Mesendoderm (in vitro differentiated cells): ENCODE results near the gene SYF2.
A peak's percentile ranks its signal among the peaks of the same experiment; 100 is the strongest.

ENCODE experiments used
- DNase-seq: peaks from one replicate; pipeline ENCODE4 v3.0.0; 2013
- H2AK5ac ChIP-seq: 2 replicates; pipeline ENCODE4 v1.6.1; 2013; ENCODE audit warnings: low read length, inconsistent platforms
- H2BK120ac ChIP-seq: 2 replicates; pipeline ENCODE4 v1.6.1; 2013; ENCODE audit warnings: low read depth, mild to moderate bottlenecking, low read length, moderate library complexity, mixed read lengths
- H2BK15ac ChIP-seq: replicated peaks from 2 replicates; pipeline ENCODE4 v1.6.1; 2013; ENCODE audit warnings: low read depth, mild to moderate bottlenecking, moderate library complexity
- H2BK5ac ChIP-seq: 2 replicates; pipeline ENCODE4 v1.6.1; 2013; ENCODE audit warnings: low read length, inconsistent platforms
- H3K18ac ChIP-seq: 2 replicates; pipeline ENCODE4 v1.6.1; 2013; ENCODE audit warnings: mild to moderate bottlenecking, low read length, mixed read lengths
- H3K23ac ChIP-seq: one replicate; pipeline ENCODE4 v1.6.1; 2013; ENCODE audit warnings: low read length
- H3K27ac ChIP-seq: 2 replicates; pipeline ENCODE4 v1.5.1; 2013; ENCODE audit warnings: low read depth, mild to moderate bottlenecking, inconsistent platforms, low read length, moderate library complexity
- H3K27me3 ChIP-seq: 2 replicates; pipeline ENCODE4 v1.6.1; 2013; ENCODE audit warnings: low read length, control low read depth, mild to moderate bottlenecking, inconsistent platforms; ENCODE audit not compliant: insufficient read depth, poor library complexity
- H3K36me3 ChIP-seq: 2 replicates; pipeline ENCODE4 v1.6.1; 2013; ENCODE audit warnings: low read length, inconsistent platforms; ENCODE audit not compliant: control insufficient read depth, insufficient read depth
- H3K4ac ChIP-seq: one replicate; pipeline ENCODE4 v1.6.1; 2013; ENCODE audit warnings: low read depth, mild to moderate bottlenecking, low read length, moderate library complexity
- H3K4me1 ChIP-seq: 2 replicates; pipeline ENCODE4 v1.6.1; 2013; ENCODE audit warnings: low read depth, low read length, inconsistent platforms; ENCODE audit not compliant: control insufficient read depth
- H3K4me2 ChIP-seq: 2 replicates; pipeline ENCODE4 v1.6.1; 2013; ENCODE audit warnings: low read length
- H3K4me3 ChIP-seq: 2 replicates; pipeline ENCODE4 v1.5.1; 2013; ENCODE audit warnings: mild to moderate bottlenecking, low read length
- H3K56ac ChIP-seq: one replicate; pipeline ENCODE4 v1.6.1; 2013; ENCODE audit warnings: low read length
- H3K79me1 ChIP-seq: 2 replicates; pipeline ENCODE4 v1.6.1; 2013; ENCODE audit warnings: low read length, inconsistent platforms
- H3K79me2 ChIP-seq: 2 replicates; pipeline ENCODE4 v1.6.1; 2013; ENCODE audit warnings: mild to moderate bottlenecking, low read length; ENCODE audit not compliant: control insufficient read depth, insufficient read depth
- H3K9ac ChIP-seq: 2 replicates; pipeline ENCODE4 v1.6.1; 2013; ENCODE audit warnings: low read length, inconsistent platforms
- H4K5ac ChIP-seq: one replicate; pipeline ENCODE4 v1.6.1; 2013; ENCODE audit warnings: low read length
- H4K8ac ChIP-seq: one replicate; pipeline ENCODE4 v1.6.1; 2013; ENCODE audit warnings: low read depth, mild to moderate bottlenecking, control low read depth, low read length, moderate library complexity
- WGBS: extraction: QIAGEN DNeasy Blood & Tissue Kit; methylation state at CpG from one replicate; pipeline ENCODE4 v1.1.7; 2013; ENCODE audit warnings: low lambda C conversion rate, missing lambda C conversion rate; ENCODE audit not compliant: insufficient coverage; ENCODE audit errors: extremely low coverage; 5-methylcytosine and 5-hydroxymethylcytosine counted together

SYF2 gene

DNA sequence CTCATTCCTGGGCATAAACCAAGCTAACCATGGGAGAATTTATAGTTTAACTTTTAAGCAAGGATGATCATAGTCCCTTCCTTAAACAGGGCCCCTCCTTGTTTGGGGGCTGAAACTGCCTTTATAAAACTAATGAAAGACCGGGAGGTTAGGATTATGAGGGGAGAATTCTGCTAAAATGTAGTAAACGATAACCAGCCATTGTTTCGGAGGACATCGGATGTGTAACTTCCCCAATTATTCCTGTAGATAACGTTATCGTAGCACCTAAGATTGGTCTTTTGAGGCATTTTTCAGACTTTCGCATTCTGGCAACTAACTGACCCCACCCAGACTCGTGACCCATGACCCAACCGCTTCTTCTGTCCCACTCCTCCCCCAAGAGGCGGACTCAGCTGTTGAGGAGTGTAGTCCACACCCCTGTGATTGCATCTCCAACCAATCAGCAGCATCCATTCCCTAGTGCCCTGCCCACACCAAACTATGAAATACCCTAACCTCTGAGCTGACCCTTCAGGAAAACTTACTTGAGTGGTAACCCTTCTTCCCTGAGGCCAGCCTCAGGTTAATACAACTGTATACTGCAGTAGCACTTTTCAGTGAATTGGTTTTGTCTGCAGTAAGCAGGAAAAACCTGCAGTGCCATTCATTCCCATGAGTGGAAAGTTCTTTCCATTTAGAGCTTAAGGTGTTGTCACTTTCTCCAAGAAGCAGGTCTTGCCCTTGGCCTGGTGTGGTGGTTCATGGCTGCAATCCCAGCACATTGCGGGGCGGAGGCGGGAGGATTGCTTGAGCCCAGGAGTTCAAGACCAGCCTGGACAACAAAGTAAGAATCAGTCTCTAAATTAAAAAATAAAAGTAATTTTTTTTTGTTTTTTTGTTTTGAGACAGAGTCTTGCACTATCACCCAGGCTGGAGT lies 823 bp upstream of the SYF2 start:
- DNase-seq, result peak; percentile 98
- H2BK120ac ChIP-seq, result no peak overlapping the region
- H3K4me1 ChIP-seq, result peaks cover 2% of the 10 kb centered on the region
- H2AK5ac ChIP-seq, result peak overlapping the region; percentile 83
- H3K36me3 ChIP-seq, result no peaks in the 10 kb centered on the region
- H2BK15ac ChIP-seq, result no peak overlapping the region
- peaks cover 9% of the 10 kb centered on the region for H3K79me2 ChIP-seq
- H3K23ac ChIP-seq, result no peak overlapping the region
- WGBS, result no CpG with 5 or more reads among the region's 13 CpGs
- peak overlapping the region; percentile 94 for H3K9ac ChIP-seq
- peak overlapping the region; percentile 86 for H4K5ac ChIP-seq
- H3K4me3 ChIP-seq, result peak overlapping the region; percentile 95
- H4K8ac ChIP-seq, result no peak overlapping the region
- peak overlapping the region; percentile 72 for H3K4me2 ChIP-seq
- H3K18ac ChIP-seq, result peak overlapping the region; percentile 35
- H3K79me1 ChIP-seq, result peaks cover 11% of the 10 kb centered on the region
- H3K56ac ChIP-seq, result peak overlapping the region; percentile 96
- H2BK5ac ChIP-seq, result peak overlapping the region; percentile 78
- H3K27me3 ChIP-seq, result no peaks in the 10 kb centered on the region
- H3K27ac ChIP-seq, result peak overlapping the region; percentile 79
- H3K4ac ChIP-seq, result peak overlapping the region; percentile 4

DNA sequence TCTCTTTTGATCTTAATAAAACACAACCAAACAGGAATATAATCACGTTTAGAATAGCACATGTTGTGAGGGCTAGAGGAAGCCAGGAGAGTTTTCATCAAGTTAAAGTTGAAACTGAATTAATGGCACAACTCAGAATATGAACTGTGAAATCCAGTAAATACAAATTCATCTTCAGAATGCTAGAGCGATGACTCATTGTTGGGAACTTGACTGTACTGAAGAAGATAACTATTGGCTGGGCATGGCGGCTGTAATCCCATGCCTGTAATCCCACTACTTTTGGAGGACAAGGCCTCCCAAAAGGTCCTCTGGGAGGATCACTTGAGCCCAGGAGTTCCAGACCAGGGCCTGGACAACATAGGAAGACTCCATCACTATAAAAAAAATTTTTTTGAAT lies 8.8 kb downstream of the SYF2 start:
- no peak overlapping the region for H2AK5ac ChIP-seq
- H3K4me2 ChIP-seq, result no peak overlapping the region
- no peaks in the 10 kb centered on the region for H3K79me2 ChIP-seq
- H4K5ac ChIP-seq, result no peak overlapping the region
- no peak overlapping the region for H3K4ac ChIP-seq
- H2BK120ac ChIP-seq, result no peak overlapping the region
- no peak overlapping the region for H2BK5ac ChIP-seq
- WGBS, result no CpG with 5 or more reads among the region's 3 CpGs
- H3K27ac ChIP-seq, result no peak overlapping the region
- H3K18ac ChIP-seq, result no peak overlapping the region
- H3K36me3 ChIP-seq, result peaks cover 1% of the 10 kb centered on the region
- no peaks in the 10 kb centered on the region for H3K4me1 ChIP-seq
- H3K56ac ChIP-seq, result no peak overlapping the region
- no peaks in the 10 kb centered on the region for H3K79me1 ChIP-seq
- no peak overlapping the region for H3K9ac ChIP-seq
- no peaks in the 10 kb centered on the region for H3K27me3 ChIP-seq
- H4K8ac ChIP-seq, result no peak overlapping the region
- H2BK15ac ChIP-seq, result no peak overlapping the region
- H3K23ac ChIP-seq, result no peak overlapping the region
- no peak for DNase-seq
- no peak overlapping the region for H3K4me3 ChIP-seq

DNA sequence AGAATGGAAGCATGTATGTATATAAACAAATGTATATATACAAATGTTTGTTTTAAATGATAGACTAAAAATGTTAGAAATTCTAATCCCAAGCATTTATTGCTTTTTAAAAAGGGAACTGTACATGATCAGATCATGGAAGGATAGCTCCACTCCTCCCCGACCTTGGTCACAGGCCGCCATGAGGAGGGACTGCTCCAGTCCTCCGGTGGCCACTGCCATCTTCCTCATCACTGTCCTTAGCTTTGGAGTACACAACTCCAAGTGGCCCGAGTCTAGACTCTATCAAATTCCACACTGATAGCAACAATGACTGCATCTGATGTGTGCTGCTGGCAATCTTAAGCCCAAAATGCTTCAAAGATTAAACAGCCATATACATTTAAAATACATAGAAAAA lies 9.7 kb downstream of the SYF2 start:
- Histone ChIP-seq H3K79me2 (no peaks in the 10 kb centered on the region), H2BK5ac (no peak overlapping the region), H3K79me1 (no peaks in the 10 kb centered on the region), H3K4me3 (no peak overlapping the region), H3K4ac (no peak overlapping the region), H3K9ac (no peak overlapping the region), H3K27me3 (no peaks in the 10 kb centered on the region), H2AK5ac (no peak overlapping the region), H3K23ac (no peak overlapping the region), H3K27ac (no peak overlapping the region), H4K8ac (no peak overlapping the region), H2BK120ac (no peak overlapping the region), H3K36me3 (peaks cover 1% of the 10 kb centered on the region), H3K18ac (no peak overlapping the region), H3K4me2 (no peak overlapping the region), H4K5ac (no peak overlapping the region), H3K56ac (no peak overlapping the region), H3K4me1 (no peaks in the 10 kb centered on the region), H2BK15ac (no peak overlapping the region)
- no CpG with 5 or more reads among the region's 4 CpGs for WGBS
- DNase-seq, result no peak

DNA sequence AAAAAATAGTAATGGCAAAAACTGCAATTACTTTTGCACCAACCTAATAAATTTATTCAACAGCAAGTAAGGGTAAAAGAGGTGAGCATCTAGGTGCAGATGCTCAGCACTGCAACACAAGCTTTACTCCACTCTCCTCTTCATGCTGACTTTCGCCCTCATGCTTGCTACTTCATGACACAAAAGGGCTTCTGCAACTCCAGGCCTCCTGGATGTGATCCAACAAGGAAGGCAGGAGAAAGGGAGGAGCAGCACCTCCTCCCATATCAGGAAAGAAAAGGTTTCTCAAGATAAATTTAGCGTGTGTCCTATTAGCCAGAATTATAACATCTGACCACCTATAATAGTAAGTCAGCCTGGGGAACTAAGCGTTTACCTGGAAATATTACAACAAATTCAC lies 11.6 kb downstream of the SYF2 start:
- H3K4ac ChIP-seq, result no peak overlapping the region
- no peaks in the 10 kb centered on the region for H3K4me1 ChIP-seq
- no peak overlapping the region for H3K9ac ChIP-seq
- H4K5ac ChIP-seq, result no peak overlapping the region
- H2BK15ac ChIP-seq, result no peak overlapping the region
- H3K4me3 ChIP-seq, result no peak overlapping the region
- no peak overlapping the region for H2BK120ac ChIP-seq
- no peak for DNase-seq
- no peak overlapping the region for H3K18ac ChIP-seq
- no peaks in the 10 kb centered on the region for H3K27me3 ChIP-seq
- H4K8ac ChIP-seq, result no peak overlapping the region
- WGBS, result no CpG with 5 or more reads among the region's 3 CpGs
- no peak overlapping the region for H2AK5ac ChIP-seq
- no peak overlapping the region for H3K27ac ChIP-seq
- H2BK5ac ChIP-seq, result no peak overlapping the region
- H3K23ac ChIP-seq, result no peak overlapping the region
- no peaks in the 10 kb centered on the region for H3K79me2 ChIP-seq
- no peak overlapping the region for H3K4me2 ChIP-seq
- H3K79me1 ChIP-seq, result no peaks in the 10 kb centered on the region
- peaks cover 1% of the 10 kb centered on the region for H3K36me3 ChIP-seq
- no peak overlapping the region for H3K56ac ChIP-seq

DNA sequence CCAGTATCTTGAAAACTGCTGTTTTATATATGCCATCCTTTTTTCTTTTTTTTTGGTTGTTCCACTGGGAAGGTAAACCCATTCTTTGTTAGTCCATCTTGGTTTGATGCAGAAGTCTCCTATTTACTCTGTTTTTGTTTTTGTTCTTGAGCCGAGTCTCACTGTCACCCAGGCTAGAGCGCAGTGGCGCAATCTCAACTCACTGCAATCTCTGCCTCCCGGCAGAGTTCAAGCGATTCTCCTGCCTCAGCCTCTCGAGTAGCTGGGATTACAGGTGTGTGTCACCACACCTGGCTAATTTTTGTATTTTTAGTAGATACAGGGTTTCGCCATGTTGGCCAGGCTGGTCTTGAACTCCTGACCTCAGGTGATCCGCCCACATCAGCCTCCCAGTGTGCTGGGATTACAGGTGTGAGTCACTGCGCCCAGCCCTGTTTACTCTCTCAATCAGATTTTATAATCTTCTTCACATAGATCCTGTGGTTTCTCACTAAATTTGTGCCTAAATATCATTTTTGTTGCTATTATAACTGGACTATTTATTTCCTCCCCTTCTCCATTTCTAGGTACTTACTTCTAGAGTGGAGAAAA lies 12.5 kb downstream of the SYF2 start:
- Histone ChIP-seq H3K23ac (no peak overlapping the region), H2BK5ac (no peak overlapping the region), H3K27me3 (no peaks in the 10 kb centered on the region), H3K4me2 (no peak overlapping the region), H3K36me3 (peaks cover 1% of the 10 kb centered on the region), H3K18ac (no peak overlapping the region), H3K79me2 (no peaks in the 10 kb centered on the region), H4K5ac (no peak overlapping the region), H3K9ac (no peak overlapping the region), H2BK15ac (no peak overlapping the region), H3K4me3 (no peak overlapping the region), H4K8ac (no peak overlapping the region), H2BK120ac (no peak overlapping the region), H3K4me1 (no peaks in the 10 kb centered on the region), H3K56ac (no peak overlapping the region), H3K4ac (no peak overlapping the region), H2AK5ac (no peak overlapping the region), H3K27ac (no peak overlapping the region), H3K79me1 (no peaks in the 10 kb centered on the region)
- DNase-seq, result no peak
- no CpG with 5 or more reads among the region's 9 CpGs for WGBS
